HCT116 (cell line): ENCODE data around the gene COX6A2. TPM values are rescaled to one million over a fixed set of nuclear protein-coding genes. Genes with fewer than 3 reads are reported as not detected.

Experiments
- ATAC-seq: fragments of 200-7000 bp; cut with Tn5 transposase; 2 replicates; pipeline ENCODE4 v1.9.1; 2020; ENCODE audit warnings: mild to moderate bottlenecking, moderate library complexity
- BruUV-seq: library from RNA; stranded (reverse); fragments of 400-500 nt; replicated peaks from 2 replicates; lab custom pipeline; 2021; lab: Mats Ljungman, UMichigan
- CTCF ChIA-PET: fragments of 300-600 bp; sonication (Branson Sonifier 250); formaldehyde crosslinking; loops from one replicate; lab custom pipeline; 2021; ENCODE audit warnings: antibody characterized with exemption; lab: Charles Lee
- POLR2A ChIA-PET: fragments of 300-600, 350-600 bp; sonication (Branson Sonifier 250); formaldehyde crosslinking; loops from one replicate; lab custom pipeline; 2021; ENCODE audit warnings: antibody characterized with exemption; lab: Charles Lee
- RAD21 ChIA-PET, 2 experiments: fragments of 300-600 bp; sonication (Branson Sonifier 250); formaldehyde crosslinking; loops; one replicate each; lab custom pipeline; 2023; ENCODE audit warnings: low total read pairs in 2 of 2; ENCODE audit not compliant: uncharacterized antibody in 2 of 2, unreplicated experiment in 2 of 2, low non-redundant PET in 1 of 2; lab: Charles Lee
- DNase-seq: peaks from one replicate; pipeline ENCODE4 v3.0.0-alpha.2; 2010; ENCODE audit warnings: low read depth, low spot score
- H2AFZ ChIP-seq: fragments of 200-600 bp; shearing (Covaris generic), sonication (generic); 2 replicates; pipeline ENCODE4 v1.6.1; 2017; ENCODE audit warnings: low read depth, mixed run types, mixed read lengths, antibody characterized with exemption, low read length; ENCODE audit not compliant: poor library complexity, severe bottlenecking
- H3K27ac ChIP-seq: 2 replicates; pipeline ENCODE4 v1.5.1; 2012; ENCODE audit warnings: low read depth, low read length
- H3K27me3 ChIP-seq: fragments of 200-600 bp; sonication (generic); 2 replicates; pipeline ENCODE4 v1.6.1; 2016; ENCODE audit warnings: mixed run types, low read length, mixed read lengths; ENCODE audit not compliant: insufficient read depth
- H3K36me3 ChIP-seq, 2 experiments: fragments of 200-500 bp in 1 of 2; fragments of 200-600 bp in 1 of 2; sonication (Bioruptor generic) in 1 of 2; sonication (generic) in 1 of 2; 2 replicates each; pipeline versions ENCODE4 v1.5.1 to v1.6.1; 2014 to 2016; ENCODE audit warnings: low read length in 2 of 2, inconsistent platforms in 1 of 2, mixed read lengths in 1 of 2, mixed run types in 1 of 2; ENCODE audit not compliant: insufficient read depth in 2 of 2, control insufficient read depth in 1 of 2
- H3K4me1 ChIP-seq, 2 experiments: fragments of 200-600 bp in 1 of 2; sonication (generic) in 1 of 2; 2 replicates each; pipeline versions ENCODE4 v1.5.1 to v1.6.1; 2012 to 2017; ENCODE audit warnings: low read length in 2 of 2, inconsistent platforms in 1 of 2, mild to moderate bottlenecking in 1 of 2, mixed read lengths in 1 of 2, mixed run types in 1 of 2, moderate library complexity in 1 of 2; ENCODE audit not compliant: insufficient read depth in 2 of 2, control insufficient read depth in 1 of 2
- H3K4me2 ChIP-seq: fragments of 200-600 bp; sonication (generic); 2 replicates; pipeline ENCODE4 v1.6.1; 2017; ENCODE audit warnings: mixed run types, low read length, mixed read lengths
- H3K4me3 ChIP-seq, 2 experiments: fragments of 200-600 bp in 1 of 2; sonication (generic) in 1 of 2; replicated peaks in 1 of 2; 2 replicates each; pipeline ENCODE4 v1.5.1; 2011 to 2016; ENCODE audit warnings: low read length in 2 of 2, control low read depth in 1 of 2, low read depth in 1 of 2, mild to moderate bottlenecking in 1 of 2, mixed read lengths in 1 of 2, mixed run types in 1 of 2
- H3K79me2 ChIP-seq: fragments of 200-600 bp; sonication (generic); 2 replicates; pipeline ENCODE4 v1.6.1; 2017; ENCODE audit warnings: mild to moderate bottlenecking, mixed run types, low read length, moderate library complexity, mixed read lengths; ENCODE audit not compliant: insufficient read depth
- H3K9ac ChIP-seq: fragments of 200-600 bp; sonication (generic); 2 replicates; pipeline ENCODE4 v1.6.1; 2016; ENCODE audit warnings: low read length, mixed read lengths
- H3K9me2 ChIP-seq: fragments of 200-600 bp; sonication (generic), shearing (Covaris generic); 2 replicates; pipeline ENCODE4 v1.6.1; 2017; ENCODE audit warnings: mixed run types, mild to moderate bottlenecking, moderate library complexity; ENCODE audit not compliant: insufficient read depth
- H3K9me3 ChIP-seq, 2 experiments: fragments of 200-500 bp in 1 of 2; fragments of 200-600 bp in 1 of 2; sonication (Bioruptor generic) in 1 of 2; sonication (generic) in 1 of 2; 2 replicates each; pipeline ENCODE4 v1.6.1; 2014 to 2017; ENCODE audit warnings: low read length in 2 of 2, mixed read lengths in 2 of 2, inconsistent platforms in 1 of 2, low read depth in 1 of 2, mild to moderate bottlenecking in 1 of 2, mixed run types in 1 of 2, moderate library complexity in 1 of 2; ENCODE audit not compliant: control insufficient read depth in 1 of 2, insufficient read depth in 1 of 2
- H4K20me1 ChIP-seq: fragments of 200-600 bp; sonication (generic), shearing (Covaris generic); 2 replicates; pipeline ENCODE4 v1.6.1; 2017; ENCODE audit warnings: mixed run types, mild to moderate bottlenecking, moderate library complexity; ENCODE audit not compliant: insufficient read depth
- CEBPB ChIP-seq: IDR thresholded peaks from 2 replicates; pipeline ENCODE4 v1.6.1; 2012; ENCODE audit warnings: low read depth
- CTCF ChIP-seq, 3 experiments: fragments of 200-600 bp in 1 of 3; sonication (generic) in 1 of 3; IDR thresholded peaks in 2 of 3; conservative IDR thresholded peaks in 1 of 3; 2 replicates each; pipeline ENCODE4 v1.5.1; 2012 to 2017; ENCODE audit warnings: low read depth in 2 of 3, low read length in 2 of 3, antibody characterized with exemption in 1 of 3, borderline replicate concordance in 1 of 3, control low read depth in 1 of 3, mild to moderate bottlenecking in 1 of 3, mixed read lengths in 1 of 3, mixed run types in 1 of 3, moderate library complexity in 1 of 3; ENCODE audit not compliant: insufficient read depth in 1 of 3
- POLR2AphosphoS5 ChIP-seq: IDR thresholded peaks from 2 replicates; pipeline ENCODE4 v1.6.1; 2011; ENCODE audit warnings: mild to moderate bottlenecking, low read depth, low read length, moderate library complexity
- RAD21 ChIP-seq: IDR thresholded peaks from 2 replicates; pipeline ENCODE4 v1.6.1; 2012; ENCODE audit warnings: low read depth, mild to moderate bottlenecking
- SP1 ChIP-seq: IDR thresholded peaks from 2 replicates; pipeline ENCODE4 v1.6.1; 2012; ENCODE audit warnings: low read depth
- SRF ChIP-seq: IDR thresholded peaks from 2 replicates; pipeline ENCODE4 v1.6.1; 2012; ENCODE audit warnings: low read depth
- intact Hi-C: fragments of 100-400 bp; cut with micrococcal nuclease; formaldehyde crosslinking; loops from 2 replicates; pipeline ENCODE4 v1.10.0; 2022
- total RNA-seq: library from RNA; stranded (reverse); gene quantifications from one replicate; pipeline ENCODE4 v1.2.1, GENCODE V29; 2021; ENCODE audit not compliant: unreplicated experiment

COX6A2 gene
- total RNA-seq, 1 experiment from 2014 or later, result not detected

- ChIA-PET POLR2A (interaction anchor here (1.0 kb wide), 1 partner anchor 13 kb away, joined by 4 read pairs; the partner anchor contains the start of gene ARMC5), CTCF (interaction anchor here (0.5 to 1.0 kb wide), 12 partner anchors 8 to 401 kb away, joined by 3 to 32 read pairs (median 3); partner anchors contain the start of genes ARMC5, SLC5A2 and ZNF267), RAD21 (interaction anchor here in 1 of 2 experiments (0.6 kb wide), 1 partner anchor 234 kb away, joined by 3 read pairs; no protein-coding TSS in a partner anchor)
- TF ChIP-seq CEBPB (no peak), RAD21 (peak; percentile 67), SP1 (peak; percentile 60), CTCF (IDR thresholded peaks at IDR 0.05 in 2 of 3, conservative IDR thresholded peaks at IDR 0.05 in 1 of 3; ENCODE audit: borderline replicate concordance in 1 of 3, insufficient read depth in 1 of 3, low read depth in 2 of 3, low read length in 2 of 3) (peak; percentile 80 to 98 (median 86)), POLR2AphosphoS5 (peak; percentile 63), SRF (no peak)
- peak overlapping the region; percentile 98 for H3K4me2 ChIP-seq
- peak; percentile 90 for DNase-seq
- no peaks in the 10 kb centered on the region for H3K9me2 ChIP-seq
- H3K27me3 ChIP-seq, result no peaks in the 10 kb centered on the region
- H3K9me3 ChIP-seq, result no peaks in the 10 kb centered on the region
- peak overlapping the region; percentile 66 to 72 for H3K4me3 ChIP-seq
- no peaks in the 10 kb centered on the region for H4K20me1 ChIP-seq
- H3K27ac ChIP-seq, result peak overlapping the region; percentile 78
- no peaks in the 10 kb centered on the region for H3K36me3 ChIP-seq
- peak overlapping the region; percentile 94 for H2AFZ ChIP-seq
- peaks cover 11 to 34% of the 10 kb centered on the region in 2 experiments for H3K4me1 ChIP-seq
- H3K79me2 ChIP-seq, result no peaks in the 10 kb centered on the region
- ATAC-seq, result peak; percentile 89
- intact Hi-C loops, result loop anchor here (5.0 kb wide), 1 partner anchor 225 kb away; no protein-coding TSS in a partner anchor
- H3K9ac ChIP-seq, result peak overlapping the region; percentile 71
- no TSS peak for BruUV-seq
Observed at GRCh38 chr16:31472709-31473203, 44.6 kb upstream of the COX6A2 start.
